Measurements from ENCODE around the gene MRPL11.
"Not testable (repeated sequence)": the region's sequence is repeated elsewhere in the genome, so short reads cannot be mapped to it uniquely, and the experiment has no call there.

MRPL11 gene

DNA sequence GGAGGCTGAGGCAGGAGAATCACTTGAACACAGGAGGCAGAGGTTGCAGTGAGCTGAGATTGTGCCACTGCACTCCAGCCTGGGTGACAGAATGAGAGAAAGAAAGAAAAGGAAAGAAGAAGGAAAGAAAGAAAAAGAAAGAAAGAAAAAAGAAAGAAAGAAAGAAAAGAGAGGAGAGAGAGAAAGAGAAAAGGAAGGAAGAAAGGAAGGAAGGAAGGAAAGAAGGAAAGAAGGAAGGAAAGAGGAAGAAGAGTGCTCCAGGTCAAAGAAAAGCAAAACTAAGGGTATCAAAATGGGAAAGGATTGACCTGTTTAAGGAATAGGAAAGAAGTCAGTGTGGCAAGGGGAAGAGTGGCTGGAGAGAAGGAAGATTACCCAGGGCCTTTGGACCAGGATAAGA lies 7.4 kb downstream of the MRPL11 start:
- not testable (repeated sequence) for DNase-seq (ENCODE audit: low spot score)

- DNase-seq (ENCODE audit: low spot score), result peak; percentile 70
Observed at GRCh38 chr11:66429983-66430602, 8.6 kb downstream of the MRPL11 start.

DNA sequence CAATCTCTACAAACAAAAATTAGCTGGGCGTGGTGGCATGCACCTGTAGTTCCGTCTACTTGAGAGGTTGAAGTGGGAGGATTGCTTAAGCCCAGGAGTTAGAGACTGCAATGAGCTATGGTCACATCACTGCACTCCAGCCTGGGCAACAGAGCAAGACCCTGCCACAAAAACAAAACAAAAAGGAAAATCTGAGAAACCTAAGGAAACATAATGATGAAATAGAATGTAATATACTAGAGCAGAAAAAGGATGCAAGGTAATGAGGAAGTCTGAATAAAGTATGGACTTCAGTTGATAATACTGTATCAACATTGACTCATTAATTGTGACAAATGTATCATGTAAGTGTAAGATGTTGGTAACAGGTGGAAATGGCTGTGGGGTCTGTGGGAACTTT lies 9.7 kb downstream of the MRPL11 start:
- DNase-seq (ENCODE audit: low spot score), result no peak

- no peak for DNase-seq (ENCODE audit: low spot score)
Observed at GRCh38 chr11:66426314-66426713, 12.3 kb downstream of the MRPL11 start.

DNA sequence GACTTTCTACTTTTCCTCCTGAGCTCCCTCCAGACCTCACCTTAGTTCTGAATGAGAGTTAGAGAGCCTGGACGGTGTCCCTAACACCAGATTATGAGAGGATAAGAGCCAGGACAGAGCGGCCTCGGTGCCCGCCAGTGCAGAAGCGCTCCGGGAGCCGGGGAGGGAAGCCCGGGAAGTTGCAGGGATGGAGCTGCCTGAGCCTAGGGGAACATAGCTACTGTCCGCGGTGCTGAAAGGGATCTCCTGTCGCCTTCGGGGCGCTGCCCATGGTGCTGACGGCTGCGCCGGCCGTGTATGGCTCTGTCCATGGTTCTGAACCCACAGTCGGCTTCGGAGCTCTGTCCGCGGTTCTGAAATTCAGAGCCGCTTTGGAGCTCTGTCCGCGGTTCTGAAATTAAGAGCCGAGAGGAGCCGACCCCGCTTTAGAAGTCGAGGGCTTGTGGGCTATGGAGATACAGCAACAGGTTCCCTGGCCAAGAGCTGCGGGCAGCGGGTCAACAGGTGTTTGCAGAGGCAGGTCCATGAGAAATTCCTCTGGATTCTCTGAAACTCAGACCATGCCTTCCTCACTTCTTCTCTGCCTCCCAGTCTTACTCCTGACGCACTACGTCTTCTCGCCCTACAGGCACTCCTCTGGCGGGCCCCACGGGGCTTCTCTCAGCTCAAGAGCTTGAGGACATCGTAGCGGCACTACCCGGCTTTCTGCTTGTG lies 17.0 kb downstream of the MRPL11 start:
- peak; percentile 80 for DNase-seq (ENCODE audit: low spot score)

DNA sequence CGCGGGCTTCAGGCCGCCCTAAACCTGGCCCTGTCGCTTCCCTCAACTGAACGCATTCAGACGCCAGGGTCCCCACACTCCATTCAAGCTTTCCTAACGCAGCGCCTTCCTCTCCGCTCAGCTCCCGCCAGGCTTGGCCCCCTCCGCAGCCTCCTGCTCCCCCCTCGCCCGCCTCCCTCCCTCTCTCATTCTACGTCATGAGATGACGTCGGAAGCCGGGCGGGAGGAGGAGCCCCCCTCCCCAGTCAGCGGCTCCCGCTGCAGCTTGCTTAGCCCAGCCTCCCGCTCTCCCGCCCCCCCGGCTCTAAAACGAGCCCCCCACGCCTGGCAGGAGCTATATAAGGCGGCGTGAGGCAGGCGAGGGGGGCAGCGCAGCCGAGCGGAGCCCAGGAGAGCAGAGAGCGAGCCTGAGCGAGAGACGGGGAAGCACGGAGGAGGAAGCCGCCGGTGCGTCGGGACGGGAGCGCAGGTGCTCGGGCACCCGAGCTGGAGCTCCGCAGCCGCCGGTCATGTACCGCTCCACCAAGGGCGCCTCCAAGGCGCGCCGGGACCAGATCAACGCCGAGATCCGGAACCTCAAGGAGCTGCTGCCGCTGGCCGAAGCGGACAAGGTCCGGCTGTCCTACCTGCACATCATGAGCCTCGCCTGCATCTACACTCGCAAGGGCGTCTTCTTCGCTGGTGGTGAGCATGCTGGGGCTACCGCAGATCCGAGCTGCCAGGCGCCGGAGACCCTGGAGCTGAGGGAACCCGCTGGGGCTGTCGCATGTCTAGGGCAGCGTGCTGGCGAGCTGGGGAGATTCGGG lies 17.8 kb downstream of the MRPL11 start, which contains the start of gene NPAS4:
Gene NPAS4, plus strand, starts transcription at position 365 of the 806 bp plus-strand sequence. Its CDS starts 145 bp downstream, at position 510.
- DNase-seq (ENCODE audit: low spot score), result no peak

DNA sequence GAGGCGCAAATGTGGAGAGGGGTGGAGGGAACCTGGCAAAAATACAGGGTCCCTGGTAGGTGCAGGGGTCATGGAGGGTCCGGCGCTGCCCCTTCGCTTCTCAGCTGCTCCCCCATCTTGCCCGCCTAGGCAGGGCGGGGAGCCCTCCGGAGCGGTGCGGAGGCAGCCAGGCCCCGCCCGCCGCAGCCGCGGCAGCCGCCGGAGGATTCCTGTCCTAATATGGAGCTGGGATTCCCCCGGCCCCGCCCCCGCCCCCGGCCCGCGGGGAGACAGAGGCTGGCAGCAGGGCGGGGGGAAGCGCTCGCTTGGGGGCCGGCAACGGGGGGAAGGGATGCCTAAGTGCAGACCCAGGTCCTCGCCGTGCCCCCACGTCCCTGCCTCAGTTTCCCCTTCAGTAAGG lies 18.8 kb downstream of the MRPL11 start:
- DNase-seq (ENCODE audit: low spot score), result no peak

DNA sequence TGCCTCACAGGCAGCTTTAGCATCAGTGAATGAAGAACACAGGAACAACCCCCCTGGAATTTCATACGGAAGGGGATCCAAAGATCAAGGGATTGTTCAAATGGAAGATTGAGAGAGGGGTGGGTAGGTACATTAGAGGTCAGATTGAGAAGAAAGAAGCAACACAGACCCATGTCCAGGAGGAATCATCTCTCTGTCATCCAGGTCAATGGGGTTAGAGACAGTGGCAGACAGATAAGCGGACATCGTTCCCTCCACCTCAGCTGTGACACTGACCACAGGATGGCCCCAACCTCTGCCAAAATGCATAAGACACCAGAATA lies 19.7 kb downstream of the MRPL11 start:
- DNase-seq (ENCODE audit: low spot score), result no peak

GRCh38 chr11:66418168-66418985 lies 20.3 kb downstream of the MRPL11 start:
- DNase-seq (ENCODE audit: low spot score), result peak; percentile 72

DNA sequence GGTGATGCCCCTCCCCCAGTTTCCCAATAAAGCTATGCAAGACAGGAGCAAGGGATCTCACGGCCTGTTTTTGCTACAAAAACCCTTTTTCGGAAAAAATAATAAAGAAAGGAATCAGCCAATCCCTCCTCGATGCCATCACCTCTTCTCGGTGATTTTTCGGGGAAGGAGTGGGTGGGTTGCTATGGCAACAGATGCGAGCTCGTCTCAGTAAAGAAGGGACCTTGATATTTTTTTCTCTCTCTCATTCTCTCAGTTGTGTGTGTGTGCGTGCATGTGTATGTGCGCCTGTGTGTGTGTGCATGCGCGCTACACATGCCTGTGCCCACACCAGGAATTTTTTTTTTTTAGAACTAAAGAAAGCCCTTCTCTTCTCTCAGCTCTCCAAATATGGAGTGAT lies 21.6 kb downstream of the MRPL11 start:
- DNase-seq (ENCODE audit: low spot score), result no peak

GRCh38 chr11:66415423-66415822 lies 23.2 kb downstream of the MRPL11 start:
- DNase-seq (ENCODE audit: low spot score), result no peak

GRCh38 chr11:66414120-66414934 lies 24.3 kb downstream of the MRPL11 start:
- DNase-seq (ENCODE audit: low spot score), result no peak

DNA sequence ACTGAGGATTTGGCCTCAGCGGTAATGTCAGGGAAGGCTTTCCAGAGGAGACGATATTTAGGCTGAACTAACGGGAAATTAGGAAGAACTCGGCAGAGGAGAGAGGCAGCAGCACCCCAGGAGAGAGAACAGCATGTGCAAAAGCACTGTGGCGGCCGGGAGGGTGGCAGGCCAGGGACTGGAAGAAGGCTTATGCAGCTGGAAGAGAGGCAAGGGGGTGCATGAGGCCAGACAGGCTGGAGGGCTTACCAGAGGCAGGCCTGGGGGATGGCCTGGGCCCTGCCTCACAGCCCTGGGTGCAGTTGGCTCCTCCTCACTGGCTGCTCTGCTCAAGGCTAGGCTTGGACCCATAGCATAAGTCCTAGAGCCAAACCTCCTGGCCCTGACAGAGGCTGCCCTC lies 25.5 kb downstream of the MRPL11 start:
- DNase-seq (ENCODE audit: low spot score), result no peak

DNA sequence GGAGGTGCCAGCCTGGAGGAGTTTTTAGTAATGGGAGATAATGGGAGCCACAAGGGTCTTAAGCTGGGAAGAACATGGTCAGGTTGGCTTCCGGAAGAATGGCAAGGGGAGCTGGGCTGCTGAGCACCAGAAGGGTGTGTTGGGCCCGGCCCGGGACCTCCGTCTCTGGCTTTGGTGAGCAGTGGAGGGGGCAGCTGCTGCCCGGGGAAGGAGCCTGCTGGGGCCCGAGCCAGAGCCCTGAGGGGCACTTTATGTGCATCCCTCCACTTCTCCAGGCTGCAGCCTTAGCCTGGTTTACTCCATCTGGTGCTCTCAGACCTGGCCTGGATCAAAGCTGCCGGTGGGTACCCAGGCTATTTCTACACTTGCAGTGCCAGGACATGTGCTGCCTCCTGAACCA lies 26.5 kb downstream of the MRPL11 start:
- no peak for DNase-seq (ENCODE audit: low spot score)

DNA sequence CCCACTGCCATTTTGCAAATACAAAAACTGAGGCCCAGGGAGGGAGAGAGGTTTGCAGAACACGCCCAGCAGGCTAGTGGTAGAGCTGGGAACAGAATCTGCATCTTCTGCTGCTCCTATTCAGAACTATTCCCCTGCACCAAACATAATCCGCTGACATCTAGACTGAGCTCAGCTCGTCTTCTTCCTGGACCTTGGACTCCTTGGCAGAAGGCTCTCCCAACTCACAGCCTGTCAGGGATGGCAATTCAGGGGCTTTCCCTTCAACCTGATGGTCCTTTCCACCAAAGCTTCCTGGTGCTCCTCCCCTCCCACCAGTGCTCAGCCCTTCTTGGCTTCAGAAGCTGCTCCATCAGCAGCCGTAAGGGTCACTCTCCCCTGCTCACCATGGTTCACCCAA lies 27.3 kb downstream of the MRPL11 start:
- no peak for DNase-seq (ENCODE audit: low spot score)

GRCh38 chr11:66410191-66410590 lies 28.5 kb downstream of the MRPL11 start:
- DNase-seq (ENCODE audit: low spot score), result no peak

DNA sequence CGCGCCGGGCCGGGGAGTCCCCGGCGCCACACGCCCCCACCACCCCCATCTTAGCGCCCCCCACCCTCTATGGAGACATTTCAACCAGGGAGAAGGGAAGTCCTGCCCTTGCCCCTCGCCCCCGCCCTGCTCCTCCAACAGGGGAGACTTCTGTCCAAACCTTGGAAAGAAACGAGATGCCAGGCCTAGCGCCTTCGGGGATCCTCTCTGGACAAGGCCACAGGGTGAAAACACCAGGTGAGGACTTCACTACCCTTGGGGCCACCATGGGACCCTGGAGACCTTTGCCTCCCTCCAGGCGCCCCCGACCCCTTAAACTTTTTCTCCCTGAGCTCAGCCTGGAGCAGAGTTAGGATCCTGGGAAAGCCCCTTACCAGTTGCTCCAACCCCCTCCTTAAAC lies 29.4 kb downstream of the MRPL11 start:
- DNase-seq (ENCODE audit: low spot score), result no peak

- DNase-seq (ENCODE audit: low spot score), result peak; percentile 90
Observed at GRCh38 chr11:66408488-66409214, 30.0 kb downstream of the MRPL11 start.

DNA sequence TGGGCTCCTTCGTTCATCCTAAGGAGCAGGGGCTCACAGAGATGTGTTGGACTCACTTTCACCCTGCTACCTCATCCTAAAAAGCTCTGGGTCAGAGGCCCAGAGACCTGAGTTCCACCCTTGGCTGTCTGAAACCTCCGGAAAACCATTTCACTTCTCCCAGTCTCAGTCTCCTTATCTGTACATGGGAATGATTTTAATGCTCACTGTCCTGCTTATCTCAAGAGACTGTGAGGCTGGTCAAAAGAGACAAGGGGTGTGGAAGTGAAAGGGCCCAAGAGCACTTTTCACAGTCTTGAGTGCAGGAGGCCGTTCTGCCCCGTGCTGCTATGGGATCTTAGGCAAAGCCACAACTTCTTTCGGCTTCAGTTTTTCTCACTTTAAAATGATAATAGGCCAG lies 31.0 kb downstream of the MRPL11 start:
- no peak for DNase-seq (ENCODE audit: low spot score)

- DNase-seq (ENCODE audit: low spot score), result no peak
Observed at GRCh38 chr11:66393954-66394353, 44.7 kb downstream of the MRPL11 start.

- DNase-seq (ENCODE audit: low spot score), result no peak
Observed at GRCh38 chr11:66391322-66391721, 47.3 kb downstream of the MRPL11 start.
